IPS DF 4.7 (cell line): ENCODE data around the gene CCNL1.
"Not testable (repeated sequence)": the region's sequence is repeated elsewhere in the genome, so short reads cannot be mapped to it uniquely, and the experiment has no call there.

Experiments
- DNase-seq: peaks from one replicate; pipeline ENCODE4 v3.0.0-alpha.2; 2013; ENCODE audit warnings: low spot score; ENCODE audit errors: extremely low read depth

CCNL1 gene

DNA sequence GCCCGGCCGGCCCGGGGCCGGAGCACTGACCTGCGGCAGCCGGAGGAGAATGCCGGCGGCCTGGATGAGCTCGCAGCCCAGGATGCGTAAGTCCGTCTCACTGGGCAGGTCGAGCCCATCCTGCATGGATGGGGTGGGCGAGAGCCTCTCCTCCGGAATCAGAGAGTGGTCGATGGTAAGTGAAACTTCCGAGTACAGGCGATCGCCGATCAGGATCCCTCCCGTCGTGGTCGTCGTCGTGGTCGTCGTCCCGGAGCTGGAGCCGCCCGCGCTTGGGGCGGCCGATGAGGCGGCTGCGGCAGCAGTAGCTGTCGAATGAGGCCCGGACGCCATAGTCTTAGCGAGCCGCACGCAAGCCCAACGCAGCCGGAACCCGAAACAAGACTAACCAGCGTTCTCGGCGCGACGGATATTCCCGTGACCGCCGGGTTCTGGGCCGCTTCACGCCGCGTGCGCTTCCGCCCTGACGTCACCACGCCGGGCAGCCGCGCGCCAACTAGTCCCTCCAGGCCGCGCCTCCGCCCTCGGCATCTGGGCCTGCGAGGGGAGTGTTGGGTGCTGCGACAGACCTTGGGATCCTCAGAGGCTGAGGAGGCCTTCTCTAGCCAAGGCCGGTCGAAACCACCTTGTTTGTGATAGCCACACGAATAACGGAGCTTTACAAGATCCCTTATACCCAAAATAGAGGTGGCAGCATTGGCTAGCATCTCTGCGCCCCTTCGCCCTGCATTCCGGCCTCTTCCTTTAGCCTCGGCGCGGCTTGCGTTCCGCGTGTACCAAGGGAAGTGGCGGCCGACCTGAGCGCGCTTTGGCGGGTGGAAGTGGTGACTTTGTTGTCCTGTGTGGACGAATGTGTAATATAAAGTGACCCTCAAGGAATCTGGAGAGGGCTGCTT is at the start of gene CCNL1:
Gene CCNL1 (minus strand): TSS at position 386 of the 896 bp plus-strand sequence. CDS start 53 bp downstream, at position 333.
- DNase-seq: peak; percentile 66

DNA sequence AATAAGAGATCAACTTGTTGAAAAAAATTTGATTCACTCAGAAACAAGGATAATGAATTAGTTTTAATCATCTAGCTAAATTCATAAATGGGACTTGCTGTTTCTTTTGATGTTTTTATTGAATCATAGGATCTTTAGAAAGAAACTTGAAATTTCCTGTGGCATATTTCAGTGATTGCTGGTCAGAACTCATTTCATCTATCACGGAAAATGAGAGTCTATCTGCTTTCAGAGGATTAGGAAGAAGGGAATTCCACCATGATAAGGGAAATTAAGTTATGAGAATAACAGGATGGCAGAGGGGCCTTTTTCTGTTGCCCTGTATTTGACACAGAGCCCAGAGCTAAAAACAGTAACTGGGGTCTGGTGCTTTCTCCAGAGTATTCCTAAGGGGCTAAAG is 44.9 kb upstream of the CCNL1 start:
- DNase-seq: no peak

DNA sequence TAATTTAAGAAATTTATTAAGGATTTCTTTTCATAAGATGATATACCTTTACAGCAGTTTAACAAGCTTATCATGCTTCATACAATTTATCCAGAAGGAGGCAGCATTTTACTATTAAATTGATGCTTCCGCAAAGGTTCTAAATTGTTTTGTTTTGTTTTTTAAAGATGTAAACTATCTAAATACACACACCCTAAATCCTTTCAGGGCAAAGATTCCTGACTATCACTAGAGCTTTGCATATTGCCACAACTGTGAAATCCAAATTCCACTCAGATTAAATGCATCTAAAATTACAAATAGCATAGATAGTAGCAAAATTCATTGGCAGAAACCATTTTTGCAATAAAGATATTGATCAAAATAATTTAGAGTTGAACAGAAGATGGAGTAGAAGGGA is 44.5 kb upstream of the CCNL1 start:
- DNase-seq: no peak

DNA sequence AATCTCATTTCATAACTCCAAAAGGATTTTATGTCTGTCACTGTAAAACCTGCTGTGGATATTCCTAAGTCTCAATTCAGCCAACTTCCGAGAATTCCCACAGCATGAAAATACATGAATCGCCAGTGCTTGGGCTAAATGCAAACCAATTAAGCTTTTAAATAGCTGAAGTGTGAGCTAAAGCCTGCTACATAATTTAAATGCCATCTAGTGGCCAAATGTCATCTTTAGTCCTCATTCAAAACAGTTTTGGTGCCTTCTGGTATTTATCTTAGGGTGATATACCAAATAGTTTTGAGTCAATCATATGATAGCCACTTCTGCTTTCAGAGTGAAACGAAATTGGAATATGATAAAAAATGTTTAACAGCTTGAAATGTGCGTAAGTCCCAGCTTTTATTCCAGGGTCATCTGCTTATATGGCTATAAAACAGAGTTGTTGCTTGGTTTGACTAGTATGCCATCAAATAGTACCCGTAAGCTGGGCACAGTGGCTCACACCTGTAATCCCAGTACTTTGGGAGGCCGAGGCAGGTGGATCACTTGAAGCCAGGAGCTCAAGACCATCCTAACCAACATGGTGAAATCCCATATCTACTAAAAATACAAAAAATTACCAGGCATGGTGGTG is 41.8 kb upstream of the CCNL1 start:
- DNase-seq: peak; percentile 19

DNA sequence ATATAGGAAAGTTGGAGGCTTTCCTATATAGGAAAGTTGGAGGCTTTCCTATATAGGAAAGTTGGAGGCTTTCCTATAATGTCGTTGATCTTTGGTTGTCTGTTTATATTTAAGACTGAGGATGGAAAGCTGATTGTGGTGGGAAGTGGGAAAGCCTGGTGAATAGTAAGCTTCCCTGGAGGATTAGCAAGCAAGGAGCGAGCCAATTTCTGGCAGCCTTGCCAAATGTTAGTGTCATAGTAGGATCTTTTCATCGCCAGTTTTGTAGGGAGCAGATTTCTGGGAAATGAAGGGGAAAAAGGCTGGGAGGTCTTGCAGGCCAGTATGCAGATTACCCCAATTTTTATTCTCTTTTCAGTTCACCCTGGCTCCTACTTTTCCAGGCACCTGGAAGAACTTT is 39.9 kb upstream of the CCNL1 start:
- DNase-seq: no peak

DNA sequence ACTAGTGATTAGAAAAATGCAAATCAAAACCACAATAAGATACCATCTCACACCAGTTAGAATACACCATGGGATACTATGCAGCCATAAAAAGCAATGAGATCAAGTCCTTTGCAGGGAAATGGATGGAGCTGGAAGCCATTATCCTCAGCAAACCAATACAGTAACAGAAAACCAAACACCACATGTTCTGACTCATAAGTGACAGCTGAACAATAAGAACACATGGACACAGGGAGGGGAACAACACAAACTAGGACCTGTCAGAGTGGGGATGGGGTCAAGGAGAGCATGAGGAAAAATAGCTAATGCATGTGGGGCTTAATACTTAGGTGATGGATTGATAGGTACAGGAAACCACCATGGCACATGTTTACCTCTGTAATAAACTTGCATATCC is 36.0 kb upstream of the CCNL1 start:
- no peak for DNase-seq

DNA sequence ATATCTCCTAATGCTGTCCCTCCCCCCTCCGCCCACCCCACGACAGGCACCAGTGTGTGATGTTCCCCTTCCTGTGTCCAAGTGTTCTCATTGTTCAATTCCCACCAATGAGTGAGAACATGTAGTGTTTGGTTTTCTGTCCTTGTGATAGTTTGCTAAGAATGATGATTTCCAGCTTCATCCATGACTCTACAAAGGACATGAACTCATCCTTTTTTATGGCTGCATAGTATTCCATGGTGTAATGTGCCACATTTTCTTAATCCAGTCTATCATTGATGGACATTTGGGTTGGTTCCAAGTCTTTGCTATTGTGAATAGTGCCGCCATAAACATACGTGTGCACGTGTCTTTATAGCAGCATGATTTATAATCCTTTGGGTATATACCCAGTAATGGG is 31.2 kb upstream of the CCNL1 start:
- not testable (repeated sequence) for DNase-seq

DNA sequence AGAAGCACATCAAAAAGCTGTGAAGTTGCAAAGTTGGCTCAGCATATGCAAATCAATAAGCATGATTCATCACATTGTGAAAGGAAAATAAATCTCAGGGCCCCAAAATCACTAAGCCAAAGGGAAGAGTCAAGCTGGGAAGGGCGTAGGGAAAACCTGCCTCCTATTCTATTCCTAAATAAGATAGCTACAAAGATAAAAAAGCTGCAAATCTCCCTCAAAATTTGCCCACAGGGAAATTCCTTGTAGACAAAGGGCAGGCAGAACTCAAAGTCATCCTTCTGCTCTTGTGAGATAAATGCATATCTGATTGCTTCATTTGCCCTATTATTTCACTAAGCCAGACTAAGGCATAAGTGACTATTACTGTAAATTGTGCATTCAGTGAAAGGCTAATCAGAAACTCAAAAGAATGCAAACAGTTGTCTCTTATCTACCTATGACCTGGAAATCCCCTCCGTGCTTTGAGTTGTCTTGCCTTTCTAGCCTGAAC is 30.5 kb upstream of the CCNL1 start:
- no peak for DNase-seq

DNA sequence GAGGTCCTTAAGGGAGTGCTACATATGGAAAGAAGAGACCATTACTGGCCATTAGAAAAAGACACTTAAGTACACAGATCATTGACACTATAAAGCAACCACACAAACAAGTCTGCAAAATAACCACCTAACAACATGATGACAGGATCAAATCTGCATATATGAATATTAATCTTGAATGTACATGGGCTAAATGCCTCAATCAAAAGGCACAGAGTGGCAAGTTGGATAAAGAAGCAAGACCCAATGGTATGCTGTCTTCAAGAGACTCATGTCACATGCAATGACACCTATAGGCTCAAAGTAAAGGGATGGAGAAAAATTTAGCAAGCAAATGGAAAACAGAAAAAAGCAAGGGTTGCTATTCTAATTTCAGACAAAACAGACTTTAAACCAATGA is 28.4 kb upstream of the CCNL1 start:
- DNase-seq: no peak

DNA sequence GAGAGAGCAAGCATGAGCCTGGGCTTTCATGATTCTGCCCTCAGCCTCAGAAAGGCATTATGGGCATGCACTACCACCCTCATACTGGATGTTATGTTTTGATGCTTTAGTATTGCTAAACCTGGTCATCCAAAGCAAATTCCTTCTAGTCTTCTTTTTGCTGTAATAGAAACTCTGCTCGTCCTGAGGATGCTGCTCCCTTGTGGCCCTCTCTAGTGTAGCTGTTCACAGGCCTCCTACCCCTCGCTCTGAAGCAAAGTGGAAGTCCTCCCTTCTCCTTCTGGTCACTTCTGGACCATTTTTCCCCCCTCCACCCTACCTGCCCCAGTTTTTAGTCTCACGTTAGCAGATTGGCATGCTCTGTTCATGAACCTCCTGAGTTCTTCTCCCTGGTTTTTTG is 22.9 kb upstream of the CCNL1 start:
- DNase-seq: no peak

DNA sequence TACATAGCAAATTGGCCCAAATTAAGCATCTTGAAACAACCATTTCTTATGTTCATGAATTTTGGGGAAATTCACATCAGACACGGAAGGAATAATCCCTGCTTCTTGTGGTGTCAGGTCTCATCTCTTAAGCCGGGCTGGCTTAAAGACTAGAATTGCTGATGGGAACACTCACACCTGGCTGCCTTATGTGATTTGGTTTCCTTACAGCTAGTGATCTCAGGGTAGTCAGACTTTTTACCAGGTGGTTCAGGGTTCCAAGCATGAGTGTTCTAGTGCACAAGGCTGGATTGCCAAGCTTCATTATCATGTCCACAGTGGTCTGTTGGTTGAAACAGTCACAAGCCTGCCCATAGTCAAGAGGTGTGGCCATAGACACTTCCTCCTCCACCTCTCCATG is 20.3 kb upstream of the CCNL1 start:
- no peak for DNase-seq

DNA sequence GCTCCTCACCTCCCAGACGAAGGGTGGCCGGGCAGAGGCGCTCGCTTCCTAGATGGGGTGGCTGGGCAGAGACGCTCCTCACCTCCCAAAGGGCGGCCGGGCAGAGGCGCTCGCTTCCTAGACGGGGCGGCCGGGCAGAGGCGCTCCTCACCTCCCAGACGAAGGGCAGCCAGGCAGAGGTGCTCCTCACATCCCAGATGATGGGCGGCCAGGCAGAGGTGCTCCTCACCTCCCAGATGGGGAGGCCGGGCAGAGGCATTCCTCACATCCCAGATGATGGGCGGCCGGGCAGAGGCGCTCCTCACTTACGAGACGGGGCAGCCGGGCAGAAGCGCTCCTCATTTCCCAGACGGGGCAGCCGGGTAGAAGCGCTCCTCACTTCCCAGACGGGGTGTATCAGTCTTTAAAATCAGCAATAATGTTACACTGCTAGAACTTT is 19.4 kb upstream of the CCNL1 start:
- DNase-seq: no peak

DNA sequence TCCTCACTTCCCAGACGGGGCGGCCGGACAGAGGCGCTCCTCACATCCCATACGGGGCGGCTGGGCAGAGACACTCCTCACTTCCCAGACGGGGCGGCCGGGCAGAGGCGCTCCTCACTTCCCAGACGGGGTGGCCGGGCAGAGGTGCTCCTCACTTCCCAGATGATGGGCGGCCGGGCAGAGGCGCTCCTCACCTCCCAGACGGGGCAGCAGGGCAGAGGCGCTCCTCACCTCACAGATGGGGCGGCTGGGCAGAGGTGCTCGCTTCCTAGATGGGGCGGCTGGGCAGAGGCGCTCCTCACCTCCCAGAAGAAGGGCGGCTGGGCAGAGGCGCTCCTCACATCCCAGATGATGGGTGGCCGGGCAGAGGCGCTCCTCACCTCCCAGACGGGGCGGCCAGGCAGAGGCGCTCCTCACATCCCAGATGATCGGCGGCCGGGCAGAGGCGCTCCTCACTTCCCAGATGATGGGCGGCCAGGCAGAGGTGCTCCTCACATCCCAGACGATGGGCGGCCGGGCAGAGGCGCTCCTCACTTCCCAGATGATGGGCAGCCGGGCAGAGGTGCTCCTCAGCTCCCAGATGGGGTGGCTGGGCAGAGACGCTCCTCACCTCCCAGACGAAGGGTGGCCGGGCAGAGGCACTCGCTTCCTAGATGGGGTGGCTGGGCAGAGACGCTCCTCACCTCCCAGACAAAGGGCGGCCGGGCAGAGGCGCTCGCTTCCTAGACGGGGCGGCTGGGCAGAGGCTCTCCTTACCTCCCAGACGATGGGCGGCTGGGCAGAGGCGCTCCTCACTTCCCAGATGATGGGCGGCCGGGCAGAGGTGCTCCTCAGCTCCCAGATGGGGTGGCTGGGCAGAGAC is 18.8 kb upstream of the CCNL1 start:
- not testable (repeated sequence) for DNase-seq

DNA sequence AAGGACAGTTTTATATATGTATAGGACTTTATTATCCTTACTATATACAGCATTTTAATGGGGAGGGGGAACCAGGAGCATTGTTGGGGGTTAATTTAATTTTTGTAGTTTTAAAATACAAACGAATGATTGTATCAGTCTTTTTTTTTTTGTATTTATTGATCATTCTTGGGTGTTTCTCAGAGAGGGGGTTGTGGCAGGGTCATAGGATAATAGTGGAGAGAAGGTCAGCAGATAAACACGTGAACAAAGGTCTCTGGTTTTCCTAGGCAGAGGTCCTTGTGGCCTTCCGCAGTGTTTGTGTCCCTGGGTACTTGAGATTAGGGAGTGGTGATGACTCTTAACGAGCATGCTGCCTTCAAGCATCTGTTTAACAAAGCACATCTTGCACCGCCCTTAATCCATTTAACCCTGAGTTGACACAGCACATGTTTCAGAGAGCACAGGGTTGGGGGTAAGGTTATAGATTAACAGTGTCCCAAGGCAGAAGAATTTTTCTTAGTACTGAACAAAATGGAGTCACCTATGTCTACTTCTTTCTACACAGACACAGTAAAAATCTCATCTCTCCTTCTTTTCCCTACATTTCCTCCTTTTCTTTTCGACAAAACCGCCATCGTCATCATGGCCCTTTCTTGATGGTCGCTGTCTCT is 18.0 kb upstream of the CCNL1 start:
- not testable (repeated sequence) for DNase-seq

DNA sequence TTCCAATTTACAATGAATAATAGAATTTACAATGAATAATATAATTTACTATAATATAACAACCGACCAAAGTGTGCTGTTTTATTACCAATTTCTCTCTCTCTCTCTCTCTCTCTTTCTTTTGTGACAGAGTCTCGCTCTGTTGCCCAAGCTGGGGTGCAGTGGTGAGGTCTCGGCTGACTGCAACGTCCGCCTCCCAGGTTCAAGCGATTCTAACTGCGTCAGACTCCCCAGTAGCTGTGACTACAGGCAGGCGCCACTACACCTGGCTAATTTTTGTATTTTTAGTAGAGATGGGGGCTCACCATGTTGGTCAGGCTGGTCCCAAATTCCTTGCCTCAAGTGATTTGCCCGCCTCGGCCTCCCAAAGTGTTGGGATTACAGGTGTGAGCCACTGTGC is 17.0 kb upstream of the CCNL1 start:
- no peak for DNase-seq

DNA sequence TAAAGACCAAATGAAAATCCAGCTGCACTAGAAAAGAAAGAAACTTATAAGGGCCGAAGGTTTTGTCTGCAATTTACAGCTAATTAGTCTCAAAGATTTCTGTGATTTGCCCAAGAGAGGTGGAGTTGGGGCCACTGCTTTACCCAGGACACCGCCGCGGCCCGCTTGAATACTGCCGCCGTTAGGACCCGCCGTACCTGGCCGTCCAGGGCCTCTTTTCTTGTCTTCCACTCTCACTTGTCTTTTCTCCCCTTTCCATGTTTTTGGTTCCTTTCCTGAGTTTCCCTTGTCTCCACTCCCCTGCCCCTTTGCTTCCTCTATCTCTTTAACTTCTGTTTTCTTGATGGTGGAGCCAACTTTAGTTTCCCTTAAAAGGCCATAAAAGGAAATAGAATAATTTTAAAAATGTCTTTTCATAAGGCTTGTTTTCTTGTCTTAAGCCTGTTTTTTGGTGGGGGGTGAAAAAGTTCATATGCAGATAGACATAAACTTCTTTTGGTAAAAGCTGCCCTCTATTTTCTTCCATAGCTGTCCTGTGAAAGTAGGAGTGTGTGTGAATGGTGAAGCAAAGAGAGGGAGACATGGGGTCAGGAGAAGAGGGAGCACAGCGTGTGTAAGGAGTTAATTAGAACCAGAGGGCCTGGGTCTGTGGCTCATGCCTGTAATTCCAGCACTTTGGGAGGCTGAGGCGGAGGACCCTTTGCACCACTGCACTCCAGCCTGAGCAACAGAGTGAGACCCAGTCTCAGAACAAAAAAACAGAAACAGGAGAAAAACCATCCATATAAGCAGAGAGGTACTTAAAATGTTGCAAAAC is 16.0 kb upstream of the CCNL1 start:
- no peak for DNase-seq

DNA sequence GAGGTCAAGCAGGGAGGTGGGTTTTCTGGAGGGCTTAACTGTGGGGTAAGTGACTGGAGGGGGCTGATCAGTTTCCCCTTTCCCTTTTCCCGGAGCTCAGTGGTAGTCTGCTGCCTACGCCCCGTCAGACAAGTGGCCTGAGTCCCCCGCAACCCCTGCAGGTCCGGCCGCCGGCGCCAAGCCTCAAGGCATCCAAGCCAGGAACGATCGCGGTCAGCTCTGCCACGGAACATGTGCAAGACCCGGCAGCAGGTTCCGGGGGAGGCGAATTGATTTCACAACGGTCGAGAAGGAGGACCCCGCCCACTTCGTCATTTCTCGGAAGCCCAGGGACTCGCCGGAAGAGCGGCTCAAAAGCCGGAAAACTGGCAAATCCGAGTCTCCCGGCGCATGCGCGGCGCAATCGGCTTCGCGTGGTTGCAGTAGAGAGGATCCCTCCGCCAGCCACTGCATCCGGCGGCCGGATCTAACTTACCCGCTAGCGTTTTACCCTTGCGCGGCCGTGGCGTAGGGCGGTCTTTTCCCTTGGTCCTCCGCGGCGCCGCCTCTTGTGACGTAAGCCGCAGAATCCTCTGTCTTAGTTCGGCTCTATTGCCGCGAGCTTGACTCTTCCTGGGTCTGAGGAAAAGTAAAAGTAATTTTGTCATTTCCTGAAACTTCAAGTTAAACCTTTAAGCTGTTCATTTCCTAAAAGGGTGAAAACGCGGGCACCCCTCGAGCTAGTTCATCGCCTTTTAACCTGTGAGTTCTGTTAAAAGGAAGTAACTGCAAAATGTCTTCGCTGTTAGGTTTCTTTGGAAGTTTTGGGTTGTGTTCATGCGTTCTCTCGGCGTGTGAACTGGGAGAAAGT is 14.9 kb upstream of the CCNL1 start:
- peak; percentile 95 for DNase-seq

DNA sequence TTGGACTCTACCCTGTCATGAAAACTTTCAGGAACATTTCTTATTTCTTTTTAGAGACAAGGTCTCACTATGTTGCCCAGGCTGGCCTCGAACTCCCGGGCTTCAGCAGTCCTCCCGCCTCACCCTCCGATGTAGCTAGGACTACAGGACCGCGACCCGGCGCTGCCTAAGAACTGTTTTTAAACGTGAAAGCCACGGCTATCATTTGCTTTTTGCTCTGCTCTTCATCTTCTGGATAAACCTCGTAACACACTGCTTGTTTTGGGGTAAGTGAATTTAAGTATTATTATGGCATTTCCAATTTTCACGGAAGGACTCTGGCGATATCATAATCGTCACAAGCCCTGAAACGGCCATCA is 14.3 kb upstream of the CCNL1 start:
- DNase-seq: no peak

DNA sequence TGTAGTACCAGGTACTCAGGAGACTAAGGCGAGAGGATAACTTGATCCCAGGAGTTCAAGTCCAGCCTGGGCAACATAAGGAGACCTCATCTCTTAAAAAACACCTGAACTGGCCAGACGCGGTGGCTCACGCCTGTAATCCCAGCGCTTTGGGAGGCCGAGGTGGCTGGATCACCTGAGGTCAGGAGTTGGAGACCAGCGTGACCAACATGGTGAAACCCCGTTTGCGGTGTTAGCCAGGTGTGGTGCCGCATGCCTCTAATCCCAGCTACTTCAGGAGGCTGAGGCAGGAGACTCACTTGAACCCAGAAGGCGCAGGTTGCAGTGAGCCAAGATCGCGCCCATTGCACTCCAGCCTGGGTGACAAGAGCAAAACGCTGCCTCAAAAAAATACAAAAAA is 13.4 kb upstream of the CCNL1 start:
- DNase-seq: not testable (repeated sequence)
